Uterus (tissue), 2 donors: ENCODE measurements around the gene CRLF1.

Source experiments
- POLR2A ChIP-seq, 2 donors: fragments of 450-650 bp; IDR thresholded peaks; one replicate each; pipeline ENCODE4 v1.6.1; 2016; ENCODE audit warnings: antibody characterized with exemption in 2 of 2, mild to moderate bottlenecking in 1 of 2, moderate library complexity in 1 of 2
- TF ChIP-seq, protein P1 (sequence below), 4 experiments: fragments of 200-600 bp in 2 of 4; fragments of 450-650 bp in 2 of 4; sonication (generic) in 2 of 4; IDR thresholded peaks; one replicate each; pipeline ENCODE4 v1.5.1; 2016 to 2019; ENCODE audit warnings: antibody characterized with exemption in 4 of 4, mild to moderate bottlenecking in 2 of 4, moderate library complexity in 1 of 4

DNA sequence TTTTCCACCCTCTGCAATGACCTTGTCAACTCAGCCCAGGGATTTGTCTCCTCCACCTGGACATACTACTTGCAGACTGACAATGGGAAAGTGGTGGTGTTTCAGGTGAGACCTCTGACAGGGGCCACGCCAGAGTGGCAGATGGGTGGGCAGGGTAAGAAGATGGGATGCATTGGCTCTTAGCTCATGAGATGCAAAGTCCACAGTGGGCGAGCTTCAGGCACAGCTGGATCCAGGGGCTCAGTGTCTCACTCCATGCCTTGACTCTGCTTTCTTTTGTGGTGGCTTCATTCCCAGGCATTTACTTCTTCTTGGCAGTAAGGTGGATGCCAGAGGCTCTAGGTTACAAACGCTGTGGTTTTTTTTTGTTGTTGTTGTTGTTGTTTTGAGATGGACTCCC, 9.4 kb upstream of the CRLF1 start:
- TF ChIP-seq, protein P1, sequence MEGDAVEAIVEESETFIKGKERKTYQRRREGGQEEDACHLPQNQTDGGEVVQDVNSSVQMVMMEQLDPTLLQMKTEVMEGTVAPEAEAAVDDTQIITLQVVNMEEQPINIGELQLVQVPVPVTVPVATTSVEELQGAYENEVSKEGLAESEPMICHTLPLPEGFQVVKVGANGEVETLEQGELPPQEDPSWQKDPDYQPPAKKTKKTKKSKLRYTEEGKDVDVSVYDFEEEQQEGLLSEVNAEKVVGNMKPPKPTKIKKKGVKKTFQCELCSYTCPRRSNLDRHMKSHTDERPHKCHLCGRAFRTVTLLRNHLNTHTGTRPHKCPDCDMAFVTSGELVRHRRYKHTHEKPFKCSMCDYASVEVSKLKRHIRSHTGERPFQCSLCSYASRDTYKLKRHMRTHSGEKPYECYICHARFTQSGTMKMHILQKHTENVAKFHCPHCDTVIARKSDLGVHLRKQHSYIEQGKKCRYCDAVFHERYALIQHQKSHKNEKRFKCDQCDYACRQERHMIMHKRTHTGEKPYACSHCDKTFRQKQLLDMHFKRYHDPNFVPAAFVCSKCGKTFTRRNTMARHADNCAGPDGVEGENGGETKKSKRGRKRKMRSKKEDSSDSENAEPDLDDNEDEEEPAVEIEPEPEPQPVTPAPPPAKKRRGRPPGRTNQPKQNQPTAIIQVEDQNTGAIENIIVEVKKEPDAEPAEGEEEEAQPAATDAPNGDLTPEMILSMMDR (IDR thresholded peaks at IDR 0.05), result no peak
- TF ChIP-seq POLR2A (IDR thresholded peaks at IDR 0.05), result no peak
